Neutrophil (primary cell): ENCODE data around the gene ATRIP.
"Not testable (repeated sequence)": the region's sequence is repeated elsewhere in the genome, so short reads cannot be mapped to it uniquely, and the experiment has no call there.

ENCODE experiments used
- H3K27ac ChIP-seq: fragments of 200-600 bp; sonication (generic); 2 replicates; pipeline ENCODE4 v1.5.1; 2016; ENCODE audit warnings: mild to moderate bottlenecking, moderate library complexity
- H3K27me3 ChIP-seq: fragments of 200-600 bp; sonication (generic); 2 replicates; pipeline ENCODE4 v1.6.0; 2016; ENCODE audit warnings: mild to moderate bottlenecking
- H3K36me3 ChIP-seq: fragments of 200-600 bp; sonication (generic); 2 replicates; pipeline ENCODE4 v1.5.1; 2017
- H3K4me1 ChIP-seq, 2 experiments: fragments of 200-600 bp in 1 of 2; sonication (generic) in 1 of 2; 1 replicate in 1 of 2; 2 replicates in 1 of 2; pipeline versions ENCODE4 v1.5.1 to v1.6.1; 2013 to 2016; ENCODE audit warnings: low read depth in 1 of 2, low read length in 1 of 2, mild to moderate bottlenecking in 1 of 2, moderate library complexity in 1 of 2; ENCODE audit not compliant: control insufficient read depth in 1 of 2, insufficient read depth in 1 of 2
- H3K4me3 ChIP-seq, 2 experiments: fragments of 200-600 bp in 1 of 2; sonication (generic) in 1 of 2; 1 replicate in 1 of 2; 2 replicates in 1 of 2; pipeline ENCODE4 v1.5.1; 2013 to 2016; ENCODE audit warnings: low read depth in 1 of 2, low read length in 1 of 2, mild to moderate bottlenecking in 1 of 2, moderate library complexity in 1 of 2
- H3K9me3 ChIP-seq: fragments of 200-600 bp; sonication (generic); 2 replicates; pipeline ENCODE4 v1.5.1; 2016
- TF ChIP-seq, protein P1 (sequence below): fragments of 200-600 bp; sonication (generic); IDR thresholded peaks from 2 replicates; pipeline ENCODE4 v1.5.1; 2016; ENCODE audit warnings: antibody characterized with exemption

ATRIP gene

GRCh38 chr3:48456456-48456855 lies 9.9 kb downstream of the ATRIP start:
- no peaks in the 10 kb centered on the region for H3K9me3 ChIP-seq
- H3K4me1 ChIP-seq = no peaks in the 10 kb centered on the region
- TF ChIP-seq, protein P1, sequence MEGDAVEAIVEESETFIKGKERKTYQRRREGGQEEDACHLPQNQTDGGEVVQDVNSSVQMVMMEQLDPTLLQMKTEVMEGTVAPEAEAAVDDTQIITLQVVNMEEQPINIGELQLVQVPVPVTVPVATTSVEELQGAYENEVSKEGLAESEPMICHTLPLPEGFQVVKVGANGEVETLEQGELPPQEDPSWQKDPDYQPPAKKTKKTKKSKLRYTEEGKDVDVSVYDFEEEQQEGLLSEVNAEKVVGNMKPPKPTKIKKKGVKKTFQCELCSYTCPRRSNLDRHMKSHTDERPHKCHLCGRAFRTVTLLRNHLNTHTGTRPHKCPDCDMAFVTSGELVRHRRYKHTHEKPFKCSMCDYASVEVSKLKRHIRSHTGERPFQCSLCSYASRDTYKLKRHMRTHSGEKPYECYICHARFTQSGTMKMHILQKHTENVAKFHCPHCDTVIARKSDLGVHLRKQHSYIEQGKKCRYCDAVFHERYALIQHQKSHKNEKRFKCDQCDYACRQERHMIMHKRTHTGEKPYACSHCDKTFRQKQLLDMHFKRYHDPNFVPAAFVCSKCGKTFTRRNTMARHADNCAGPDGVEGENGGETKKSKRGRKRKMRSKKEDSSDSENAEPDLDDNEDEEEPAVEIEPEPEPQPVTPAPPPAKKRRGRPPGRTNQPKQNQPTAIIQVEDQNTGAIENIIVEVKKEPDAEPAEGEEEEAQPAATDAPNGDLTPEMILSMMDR = no peak
- H3K4me3 ChIP-seq = no peak overlapping the region
- H3K36me3 ChIP-seq = peaks cover 78% of the 10 kb centered on the region
- H3K27me3 ChIP-seq = no peaks in the 10 kb centered on the region
- H3K27ac ChIP-seq = no peak overlapping the region

DNA sequence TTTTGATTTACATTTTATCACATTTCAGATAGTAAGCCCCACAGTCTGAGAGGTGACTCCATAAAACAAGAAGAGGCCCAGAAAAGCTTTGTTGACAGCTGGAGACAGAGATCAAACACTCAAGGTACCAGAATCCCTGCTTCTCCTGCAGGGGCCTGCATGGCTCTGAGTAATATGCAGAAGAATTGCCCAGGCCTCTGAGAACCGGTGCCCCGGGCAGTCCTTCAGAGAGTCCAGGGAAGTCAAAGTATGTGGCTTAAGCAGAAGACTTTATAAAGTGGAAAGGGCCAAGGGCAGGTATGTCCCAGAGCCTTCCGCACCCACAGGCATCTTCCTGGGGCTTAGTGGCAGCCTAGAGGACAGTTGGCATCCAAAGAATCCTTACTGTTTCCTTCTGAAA lies 12.8 kb downstream of the ATRIP start:
- Histone ChIP-seq H3K36me3 (peaks cover 56% of the 10 kb centered on the region), H3K9me3 (no peaks in the 10 kb centered on the region), H3K4me3 (no peak overlapping the region), H3K27me3 (no peaks in the 10 kb centered on the region), H3K4me1 (no peaks in the 10 kb centered on the region), H3K27ac (no peak overlapping the region)
- TF ChIP-seq, protein P1 = no peak

GRCh38 chr3:48459773-48460516 lies 13.4 kb downstream of the ATRIP start:
- TF ChIP-seq, protein P1 = no peak
- H3K36me3 ChIP-seq = peaks cover 59% of the 10 kb centered on the region

DNA sequence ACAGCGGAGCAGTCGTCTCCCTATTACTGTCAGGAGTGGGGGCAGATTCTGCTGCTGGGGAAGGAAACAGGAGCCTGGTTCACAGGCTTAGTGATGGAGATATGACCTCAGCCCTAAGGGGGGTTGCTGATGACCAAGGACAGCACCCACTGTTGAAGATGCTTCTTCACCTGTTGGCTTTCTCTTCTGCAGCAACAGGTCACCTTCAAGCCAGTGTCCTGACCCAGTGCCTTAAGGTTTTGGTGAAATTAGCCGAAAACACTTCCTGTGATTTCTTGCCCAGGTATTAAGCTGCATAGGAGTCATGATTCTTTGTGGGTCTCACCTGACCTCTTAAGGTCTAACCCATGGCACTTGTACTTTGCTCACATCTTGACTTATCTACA lies 14.0 kb downstream of the ATRIP start:
- Histone ChIP-seq H3K36me3 (peaks cover 54% of the 10 kb centered on the region), H3K4me3 (no peak overlapping the region), H3K4me1 (peaks cover 6% of the 10 kb centered on the region in 2 experiments), H3K27me3 (no peaks in the 10 kb centered on the region), H3K27ac (no peak overlapping the region), H3K9me3 (no peaks in the 10 kb centered on the region)
- TF ChIP-seq, protein P1 = no peak

More at GRCh38 chr3:48459773-48460516, 13.4 kb downstream of the ATRIP start:
- Histone ChIP-seq H3K4me3 (no peak overlapping the region), H3K9me3 (no peaks in the 10 kb centered on the region), H3K4me1 (peaks cover under 1% of the 10 kb centered on the region in 2 experiments), H3K27me3 (no peaks in the 10 kb centered on the region), H3K27ac (no peak overlapping the region)

DNA sequence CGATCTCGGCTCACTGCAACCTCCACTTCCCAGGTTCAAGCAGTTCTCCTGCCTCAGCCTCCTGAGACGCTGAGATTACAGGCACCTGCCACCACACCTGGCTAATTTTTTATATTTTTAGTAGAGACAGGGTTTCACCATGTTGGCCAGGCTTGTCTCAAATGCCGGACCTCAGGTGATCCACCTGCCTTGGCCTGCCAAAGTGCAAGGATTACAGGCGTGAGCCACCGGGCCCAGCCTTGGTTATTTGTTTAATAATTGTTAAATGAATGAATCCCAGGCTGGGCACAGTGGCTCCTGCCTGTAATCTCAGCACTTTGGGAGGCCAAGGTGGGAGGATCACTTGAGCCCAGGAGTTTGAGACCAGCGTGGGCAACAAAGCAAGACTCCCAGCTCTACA lies 15.2 kb downstream of the ATRIP start:
- H3K4me1 ChIP-seq = peaks cover 18% of the 10 kb centered on the region in 2 experiments
- H3K36me3 ChIP-seq = peaks cover 50% of the 10 kb centered on the region
- not testable (repeated sequence) for H3K27me3 ChIP-seq, H3K27ac ChIP-seq, H3K9me3 ChIP-seq, H3K4me3 ChIP-seq

- H3K9me3 ChIP-seq = no peaks in the 10 kb centered on the region
- no peak overlapping the region for H3K4me3 ChIP-seq
- H3K36me3 ChIP-seq = peaks cover 60% of the 10 kb centered on the region
- TF ChIP-seq, protein P1 = no peak
- no peaks in the 10 kb centered on the region for H3K27me3 ChIP-seq
- no peak overlapping the region for H3K27ac ChIP-seq
- H3K4me1 ChIP-seq = peaks cover 26 to 27% of the 10 kb centered on the region in 2 experiments
Measured at GRCh38 chr3:48463703-48464102, 17.2 kb downstream of the ATRIP start.
